Measurements from ENCODE around the gene FURIN.

DNA sequence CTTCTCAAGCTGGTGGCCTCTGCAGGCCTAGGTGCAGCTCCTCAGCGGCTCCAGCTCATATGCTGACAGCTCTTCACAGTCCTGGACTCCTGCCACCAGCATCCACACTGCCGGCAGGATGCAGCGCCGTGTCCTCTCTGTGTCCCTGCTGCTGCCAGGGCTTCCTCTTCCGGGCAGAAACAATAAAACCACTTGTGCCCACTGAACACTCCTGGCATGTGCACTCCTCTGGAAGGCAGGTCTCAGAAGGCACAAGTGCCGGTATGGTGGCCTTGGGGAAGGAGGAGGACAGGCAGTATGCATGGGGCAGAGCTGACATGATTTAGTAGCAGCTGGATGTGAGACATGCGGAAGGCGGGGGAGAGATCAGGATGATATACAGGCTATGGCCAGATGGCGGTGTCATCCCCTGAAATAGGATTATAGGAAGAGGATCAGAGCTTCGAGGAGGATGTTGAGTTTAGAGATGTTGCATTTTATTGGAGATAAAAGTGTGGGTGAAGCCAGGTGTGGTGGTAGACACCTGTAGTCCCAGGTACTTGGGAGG, 27.3 kb downstream of the FURIN start:
- TF ChIP-seq, protein P1, sequence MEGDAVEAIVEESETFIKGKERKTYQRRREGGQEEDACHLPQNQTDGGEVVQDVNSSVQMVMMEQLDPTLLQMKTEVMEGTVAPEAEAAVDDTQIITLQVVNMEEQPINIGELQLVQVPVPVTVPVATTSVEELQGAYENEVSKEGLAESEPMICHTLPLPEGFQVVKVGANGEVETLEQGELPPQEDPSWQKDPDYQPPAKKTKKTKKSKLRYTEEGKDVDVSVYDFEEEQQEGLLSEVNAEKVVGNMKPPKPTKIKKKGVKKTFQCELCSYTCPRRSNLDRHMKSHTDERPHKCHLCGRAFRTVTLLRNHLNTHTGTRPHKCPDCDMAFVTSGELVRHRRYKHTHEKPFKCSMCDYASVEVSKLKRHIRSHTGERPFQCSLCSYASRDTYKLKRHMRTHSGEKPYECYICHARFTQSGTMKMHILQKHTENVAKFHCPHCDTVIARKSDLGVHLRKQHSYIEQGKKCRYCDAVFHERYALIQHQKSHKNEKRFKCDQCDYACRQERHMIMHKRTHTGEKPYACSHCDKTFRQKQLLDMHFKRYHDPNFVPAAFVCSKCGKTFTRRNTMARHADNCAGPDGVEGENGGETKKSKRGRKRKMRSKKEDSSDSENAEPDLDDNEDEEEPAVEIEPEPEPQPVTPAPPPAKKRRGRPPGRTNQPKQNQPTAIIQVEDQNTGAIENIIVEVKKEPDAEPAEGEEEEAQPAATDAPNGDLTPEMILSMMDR (IDR thresholded peaks at IDR 0.05; ENCODE audit: insufficient read depth, low read depth, low read length): peak; percentile 14
- TF ChIP-seq EZH2 (IDR thresholded peaks at IDR 0.05; ENCODE audit: insufficient read depth, low read length): no peak

Measured in astrocyte (in vitro differentiated cells and primary cell).